NAMALWA (cell line): ENCODE results near the gene APBA3.

Experiments used
- DNase-seq: peaks from one replicate; pipeline ENCODE4 v3.0.0-alpha.2; 2015; ENCODE audit warnings: low spot score

APBA3 gene

DNA sequence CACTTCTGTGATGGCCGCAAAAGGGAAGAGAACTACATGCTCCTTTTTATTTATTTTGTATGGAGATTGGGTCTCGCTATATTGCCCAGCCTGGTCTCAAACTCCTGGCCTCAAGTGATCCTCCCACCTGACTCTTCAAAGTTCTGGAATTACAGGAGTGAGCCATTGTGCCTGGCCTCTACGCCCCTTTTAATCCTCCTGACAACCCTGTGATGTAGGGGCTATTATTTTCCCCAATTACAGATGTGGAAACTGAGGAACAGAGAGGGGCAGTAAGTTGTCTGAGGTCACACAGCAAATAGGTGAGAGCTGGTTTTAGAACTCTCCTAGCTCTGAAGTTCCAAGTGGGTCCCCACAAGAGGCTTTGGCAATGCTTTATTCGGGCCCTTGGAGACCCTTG, 41.6 kb downstream of the APBA3 start:
- DNase-seq: no peak

DNA sequence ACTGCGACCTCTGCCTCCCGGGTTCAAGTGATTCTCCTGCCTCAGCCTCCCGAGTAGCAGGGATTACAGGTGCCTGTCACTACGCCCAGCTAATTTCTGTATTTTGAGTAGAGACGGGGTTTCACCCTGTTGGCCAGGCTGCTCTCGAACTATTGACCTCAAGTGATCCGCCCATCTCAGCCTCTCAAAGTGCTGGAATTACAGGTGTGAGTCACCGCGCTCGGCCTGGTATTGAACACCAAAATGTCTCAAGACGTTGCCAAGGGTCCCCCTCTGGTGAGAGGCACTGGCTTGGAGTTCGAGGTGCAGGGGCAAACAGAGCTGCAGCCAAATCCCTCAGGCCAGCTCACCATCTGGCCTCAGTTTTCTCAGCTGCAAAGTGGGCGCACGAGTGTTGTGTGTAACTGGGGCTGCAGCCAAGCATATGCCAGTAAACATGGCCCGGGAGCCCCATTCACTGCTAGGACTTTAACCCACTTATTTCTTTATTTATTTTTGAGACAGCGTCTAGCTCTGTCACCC, 45.3 kb downstream of the APBA3 start:
- DNase-seq: no peak

GRCh38 chr19:3712663-3713611, 48.6 kb downstream of the APBA3 start:
- DNase-seq: no peak

GRCh38 chr19:3710265-3710812, 51.2 kb downstream of the APBA3 start:
- DNase-seq: no peak

DNA sequence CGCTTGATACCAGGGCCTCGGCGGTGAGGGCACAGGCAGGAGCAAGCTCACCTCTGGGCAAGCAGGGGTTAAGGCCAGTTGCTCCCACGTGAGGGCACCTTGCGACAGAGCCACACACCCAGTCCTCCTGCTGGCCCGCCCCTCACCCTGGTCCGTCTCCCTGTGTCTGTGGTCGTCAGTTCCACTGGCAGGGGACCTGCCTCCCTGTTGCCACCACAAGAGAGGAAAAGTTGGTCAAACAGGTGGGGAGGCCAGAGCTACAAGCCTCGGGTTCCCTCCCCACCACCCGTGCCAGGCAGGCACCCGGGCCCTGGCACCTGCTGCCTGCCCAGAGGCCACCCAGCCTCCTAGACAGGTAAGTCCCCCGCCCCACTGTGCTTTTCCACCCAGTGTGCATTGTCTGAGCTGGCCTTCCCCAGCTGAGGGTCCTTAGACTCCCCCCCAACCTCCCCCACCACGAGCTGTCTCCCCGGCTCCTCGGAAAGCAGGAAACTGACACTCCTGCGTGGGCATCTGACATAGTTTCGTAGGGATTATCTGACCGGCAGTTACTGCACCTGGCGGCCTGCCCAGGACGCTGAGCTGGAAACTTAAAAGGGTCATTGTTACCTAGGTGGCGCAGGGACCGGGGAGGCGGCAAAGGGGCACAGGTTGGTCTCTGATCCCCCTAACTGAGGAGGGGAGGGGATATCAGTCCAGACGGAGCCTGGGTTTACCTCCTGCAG, 53.1 kb downstream of the APBA3 start, which contains the start of gene TJP3:
Gene TJP3, plus strand, starts transcription at position 178 of the 725 bp plus-strand sequence. CDS start 20,049 bp downstream, outside the sequence.
- no peak for DNase-seq

GRCh38 chr19:3707868-3708206, 53.7 kb downstream of the APBA3 start:
- DNase-seq: no peak

GRCh38 chr19:3701200-3701599, 60.3 kb downstream of the APBA3 start:
- no peak for DNase-seq
